Endothelial cell (in vitro differentiated cells): ENCODE results near the gene NKAPD1. TPM values are rescaled to one million over a fixed set of nuclear protein-coding genes. Genes with fewer than 3 reads are reported as not detected.
"Not testable (repeated sequence)": the region's sequence is repeated elsewhere in the genome, so short reads cannot be mapped to it uniquely, and the experiment has no call there.

Experiments used
- DNase-seq: peaks from one replicate; pipeline ENCODE4 v3.0.0; 2021; ENCODE audit warnings: low spot score
- H3K27ac Mint-ChIP-seq: one replicate; pipeline ENCODE4 v1.8.0; 2021; ENCODE audit warnings: mixed read lengths, inconsistent platforms; ENCODE audit not compliant: unreplicated experiment
- H3K27me3 Mint-ChIP-seq: one replicate; pipeline ENCODE4 v1.8.0; 2021; ENCODE audit warnings: mild to moderate bottlenecking, moderate library complexity, mixed read lengths, inconsistent platforms; ENCODE audit not compliant: unreplicated experiment
- H3K36me3 Mint-ChIP-seq: one replicate; pipeline ENCODE4 v1.8.0; 2021; ENCODE audit warnings: mild to moderate bottlenecking, low read depth, mixed read lengths, inconsistent platforms; ENCODE audit not compliant: unreplicated experiment
- H3K4me1 Mint-ChIP-seq: one replicate; pipeline ENCODE4 v1.8.0; 2021; ENCODE audit warnings: mild to moderate bottlenecking, mixed read lengths, inconsistent platforms; ENCODE audit not compliant: unreplicated experiment
- H3K4me3 Mint-ChIP-seq: one replicate; pipeline ENCODE4 v1.8.0; 2021; ENCODE audit warnings: mild to moderate bottlenecking, mixed read lengths, inconsistent platforms; ENCODE audit not compliant: unreplicated experiment
- H3K9me3 Mint-ChIP-seq: one replicate; pipeline ENCODE4 v1.8.0; 2021; ENCODE audit warnings: mixed read lengths, inconsistent platforms; ENCODE audit not compliant: unreplicated experiment
- CTCF ChIP-seq: fragments of 200-600 bp; sonication (generic); IDR thresholded peaks from one replicate; pipeline ENCODE4 v1.5.0; 2021; ENCODE audit warnings: antibody characterized with exemption; ENCODE audit not compliant: unreplicated experiment
- total RNA-seq: library from RNA; stranded (reverse); fragmentation: NEBNext Ultra II Directional; extraction: Animal tissue kit (Norgen Biotek cat#: 25700); gene quantifications from one replicate; pipeline ENCODE4 v1.2.1, GENCODE V29; 2021; ENCODE audit not compliant: unreplicated experiment

Gene NKAPD1
- total RNA-seq, 1 donor from 2014 or later: 21.8 TPM

- Mint-ChIP-seq H3K36me3 (peaks cover 5% of the 10 kb centered on the region), H3K27ac (no peak overlapping the region), H3K27me3 (no peaks in the 10 kb centered on the region), H3K4me3 (no peak overlapping the region), H3K4me1 (no peaks in the 10 kb centered on the region), H3K9me3 (no peaks in the 10 kb centered on the region)
- no peak for DNase-seq
- no peak for TF ChIP-seq CTCF
Observed at GRCh38 chr11:112062923-112063322, 11.2 kb upstream of the NKAPD1 start.

- Mint-ChIP-seq H3K4me3 (peak overlapping the region; percentile 11), H3K9me3 (no peaks in the 10 kb centered on the region), H3K27me3 (peaks cover 3% of the 10 kb centered on the region), H3K36me3 (peaks cover 15% of the 10 kb centered on the region), H3K27ac (no peak overlapping the region), H3K4me1 (peaks cover 21% of the 10 kb centered on the region)
- no peak for TF ChIP-seq CTCF
- no peak for DNase-seq
Observed at GRCh38 chr11:112082729-112083128, 8.6 kb downstream of the NKAPD1 start.

- H3K27ac Mint-ChIP-seq: peak overlapping the region; percentile 95
- H3K9me3 Mint-ChIP-seq: no peaks in the 10 kb centered on the region
- peaks cover 21% of the 10 kb centered on the region for H3K4me1 Mint-ChIP-seq
- no peak for TF ChIP-seq CTCF
- H3K36me3 Mint-ChIP-seq: peaks cover 20% of the 10 kb centered on the region
- H3K27me3 Mint-ChIP-seq: peaks cover 3% of the 10 kb centered on the region
- H3K4me3 Mint-ChIP-seq: peak overlapping the region; percentile 99
- DNase-seq: no peak
Observed at GRCh38 chr11:112085822-112086421, 11.8 kb downstream of the NKAPD1 start.

- peak within 1 kb of the TSS; percentile 95 for H3K27ac Mint-ChIP-seq
- H3K27me3 Mint-ChIP-seq: peaks cover 3% of the 10 kb centered on the region
- H3K4me1 Mint-ChIP-seq: peaks cover 21% of the 10 kb centered on the region
- H3K4me3 Mint-ChIP-seq: peak within 1 kb of the TSS; percentile 99
- peaks cover 25% of the 10 kb centered on the region for H3K36me3 Mint-ChIP-seq
- TF ChIP-seq CTCF: no peak
- DNase-seq: peak; percentile 93
- H3K9me3 Mint-ChIP-seq: no peaks in the 10 kb centered on the region
Observed at GRCh38 chr11:112086422-112087191, 12.5 kb downstream of the NKAPD1 start, which contains the start of the genes SDHD and TIMM8B. SDHD (plus strand) TSS chr11:112086873; CDS start chr11:112086908, 35 bp downstream. TIMM8B (minus strand) TSS chr11:112086756; CDS start chr11:112086723, 33 bp downstream.

- no peak for DNase-seq
- no peak for TF ChIP-seq CTCF
- Mint-ChIP-seq H3K4me3 (peak overlapping the region; percentile 99), H3K27me3 (peaks cover 3% of the 10 kb centered on the region), H3K4me1 (peaks cover 21% of the 10 kb centered on the region), H3K9me3 (no peaks in the 10 kb centered on the region), H3K27ac (peak overlapping the region; percentile 95), H3K36me3 (peaks cover 24% of the 10 kb centered on the region)
Observed at GRCh38 chr11:112087212-112087611, 13.1 kb downstream of the NKAPD1 start.

GRCh38 chr11:112095302-112095701, 21.2 kb downstream of the NKAPD1 start:
- H3K4me3 Mint-ChIP-seq, DNase-seq, H3K4me1 Mint-ChIP-seq, H3K9me3 Mint-ChIP-seq, H3K27ac Mint-ChIP-seq, H3K36me3 Mint-ChIP-seq, H3K27me3 Mint-ChIP-seq: not testable (repeated sequence)
